NCI-H2081 treated with DMSO at 0.1 percent for 48 hours (cell line): Measurements from ENCODE around the gene QPCT.
"Not testable (repeated sequence)": the region's sequence is repeated elsewhere in the genome, so short reads cannot be mapped to it uniquely, and the experiment has no call there.

ENCODE experiments used
- DNase-seq: peaks from one replicate; lab custom pipeline; 2025; lab: John Stamatoyannopoulos, UW

Gene QPCT

DNA sequence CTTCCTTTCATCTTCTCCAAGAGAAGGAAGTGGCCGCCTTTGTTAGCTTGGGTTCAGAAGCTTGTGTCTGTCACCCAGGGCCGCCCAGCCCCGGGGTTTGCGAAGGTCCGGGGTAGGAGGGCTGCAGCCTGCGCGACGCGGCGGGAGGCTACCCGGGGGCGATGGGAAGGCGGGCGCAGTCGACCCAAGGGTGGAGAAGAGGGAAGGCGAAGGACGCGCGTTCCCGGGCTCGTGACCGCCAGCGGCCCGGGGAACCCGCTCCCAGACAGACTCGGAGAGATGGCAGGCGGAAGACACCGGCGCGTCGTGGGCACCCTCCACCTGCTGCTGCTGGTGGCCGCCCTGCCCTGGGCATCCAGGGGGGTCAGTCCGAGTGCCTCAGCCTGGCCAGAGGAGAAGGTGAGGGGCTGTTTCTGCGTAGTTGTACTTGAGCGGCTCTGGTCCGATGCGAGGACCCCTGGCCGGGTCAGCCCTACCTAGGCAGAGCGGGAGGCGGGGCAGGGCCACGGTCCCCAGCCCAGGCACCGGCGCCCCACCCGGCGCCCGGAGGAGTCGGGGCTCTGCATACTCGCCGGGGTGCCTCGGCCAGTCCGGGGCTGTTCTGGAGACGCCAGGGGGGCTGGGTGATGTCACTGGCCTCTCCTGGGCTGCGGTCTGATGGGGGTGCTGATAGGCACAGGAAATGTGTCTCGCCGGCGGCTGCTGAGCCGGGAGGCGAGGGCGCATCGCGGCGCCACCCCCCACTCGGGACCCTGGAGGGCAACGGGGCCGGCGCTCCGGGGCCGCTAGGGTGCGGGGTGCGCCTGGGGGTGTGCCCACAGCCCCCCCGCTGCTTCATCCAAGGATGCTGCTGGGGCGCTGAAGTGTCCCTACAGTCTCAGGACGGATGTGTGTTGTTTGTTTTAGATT, at the start of gene QPCT:
Gene QPCT, plus strand, starts transcription at position 178 of the 909 bp plus-strand sequence. Its CDS starts 102 bp downstream, at position 280.
- no peak for DNase-seq

DNA sequence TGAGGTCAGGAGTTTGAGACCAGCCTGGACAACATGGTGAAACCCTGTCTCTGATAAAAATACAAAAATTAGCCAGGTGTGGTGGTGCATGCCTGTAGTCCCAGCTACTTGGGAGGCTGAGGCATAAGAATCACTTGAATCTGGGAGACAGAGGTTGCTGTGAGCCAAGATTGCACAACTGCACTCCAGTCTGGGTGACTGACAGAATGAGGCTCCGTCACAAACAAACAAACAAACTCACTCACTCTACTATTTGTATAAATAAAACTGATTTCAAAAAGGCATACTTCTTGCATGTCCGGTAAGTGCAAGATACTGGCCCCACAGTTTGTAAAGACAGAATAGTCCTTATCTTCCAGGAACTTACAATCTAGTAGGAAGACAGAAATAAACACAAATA, 49.6 kb upstream of the QPCT start:
- DNase-seq: not testable (repeated sequence)

DNA sequence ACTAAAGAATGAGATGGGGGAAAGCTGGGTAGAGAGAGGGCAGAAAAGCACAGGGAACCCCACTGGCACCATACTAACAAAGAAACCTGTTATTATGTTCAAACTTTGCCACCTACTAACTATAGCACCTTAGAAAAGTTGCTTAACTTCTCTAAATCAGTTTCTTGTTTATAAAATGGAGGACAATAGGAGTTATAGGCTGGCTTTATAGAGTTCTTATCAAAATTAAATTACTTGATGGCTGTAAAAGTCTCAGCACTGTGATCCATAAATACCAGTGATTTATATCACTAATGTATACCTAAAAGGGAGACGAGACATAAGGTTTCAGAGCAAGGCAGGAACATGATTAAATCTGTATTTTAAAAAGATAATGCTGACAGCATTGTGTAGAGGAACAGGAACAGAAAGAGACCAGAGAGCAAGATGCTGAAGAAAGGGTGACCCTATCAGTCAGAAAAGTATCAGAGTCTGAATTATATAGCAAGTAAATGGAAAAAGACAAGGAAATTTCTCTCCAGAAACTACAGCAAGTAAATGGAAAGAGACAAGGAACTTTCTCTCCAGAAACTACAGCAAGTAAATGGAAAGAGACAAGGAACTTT, 48.9 kb upstream of the QPCT start:
- no peak for DNase-seq

DNA sequence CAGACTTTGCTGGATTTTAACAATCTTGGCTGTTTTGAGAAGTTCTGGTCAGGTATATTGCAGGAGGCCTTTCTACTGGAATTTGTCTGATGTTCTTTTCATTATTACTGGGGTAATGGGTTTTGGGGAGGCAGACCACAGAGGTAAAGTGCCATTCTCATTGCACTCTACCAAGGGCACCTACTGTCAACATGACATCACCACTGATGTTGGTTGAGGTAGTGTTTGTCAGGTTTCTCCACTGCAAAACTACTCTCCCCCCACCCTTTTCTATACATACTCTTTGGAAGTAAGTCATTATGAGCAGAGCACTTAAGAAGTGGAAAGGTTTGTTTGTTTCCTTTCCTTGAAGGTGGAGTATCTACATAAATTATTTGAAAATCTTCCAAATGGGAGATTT, 46.8 kb upstream of the QPCT start:
- no peak for DNase-seq

DNA sequence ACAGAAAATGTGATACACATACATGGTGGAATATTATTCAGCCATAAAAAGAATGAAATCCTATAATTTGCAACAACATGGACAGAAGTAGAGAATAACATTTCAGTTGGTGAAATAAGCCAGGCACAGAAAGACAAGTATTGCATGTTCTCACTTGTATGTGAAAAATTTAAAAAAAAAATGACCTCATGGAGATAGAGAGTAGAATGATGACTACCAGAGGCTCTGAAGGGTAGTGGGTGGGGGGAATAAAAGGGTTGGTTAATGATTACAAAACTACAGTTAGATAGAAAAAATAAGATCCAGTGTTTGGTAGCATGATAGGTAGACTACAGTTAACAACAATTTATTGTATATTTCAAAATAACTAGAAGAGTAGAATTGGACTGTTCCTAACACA, 44.3 kb upstream of the QPCT start:
- no peak for DNase-seq

DNA sequence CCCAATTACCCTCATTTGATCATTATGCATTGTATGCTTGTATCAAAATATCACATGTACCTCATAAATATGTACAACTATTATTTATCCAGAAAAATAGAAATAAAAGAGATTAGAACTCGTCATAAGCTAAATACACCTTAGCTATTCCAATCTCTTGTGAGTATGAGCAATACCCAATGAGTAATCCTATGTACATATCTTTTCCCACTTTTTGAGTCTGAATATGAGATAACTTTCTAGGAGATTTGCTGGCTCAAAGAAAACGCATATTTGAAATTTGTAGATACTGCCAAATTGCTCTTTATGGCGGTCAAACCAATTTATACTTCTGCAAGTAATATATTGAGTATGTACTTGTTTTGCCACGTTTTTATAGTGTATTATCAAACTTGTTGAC, 43.9 kb upstream of the QPCT start:
- no peak for DNase-seq

DNA sequence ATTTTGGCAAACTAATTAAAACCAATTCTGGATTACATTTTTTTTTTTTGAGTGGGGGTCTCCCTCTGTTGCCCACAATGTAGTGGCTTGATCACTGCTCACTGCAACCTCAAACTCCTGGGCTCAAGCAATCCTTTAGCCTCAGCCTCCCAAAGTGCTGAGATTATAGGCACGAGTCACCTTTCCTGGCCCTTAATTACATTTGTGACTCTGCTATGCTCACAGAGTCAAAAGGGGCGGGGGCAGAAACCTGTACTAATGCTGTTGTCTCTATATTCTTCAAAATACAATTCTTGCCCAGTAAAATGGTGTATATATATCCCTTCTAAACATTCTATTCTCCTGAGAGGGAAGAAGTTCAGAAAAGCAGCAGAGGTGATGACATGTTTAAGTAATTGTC, 43.0 kb upstream of the QPCT start:
- DNase-seq: no peak

DNA sequence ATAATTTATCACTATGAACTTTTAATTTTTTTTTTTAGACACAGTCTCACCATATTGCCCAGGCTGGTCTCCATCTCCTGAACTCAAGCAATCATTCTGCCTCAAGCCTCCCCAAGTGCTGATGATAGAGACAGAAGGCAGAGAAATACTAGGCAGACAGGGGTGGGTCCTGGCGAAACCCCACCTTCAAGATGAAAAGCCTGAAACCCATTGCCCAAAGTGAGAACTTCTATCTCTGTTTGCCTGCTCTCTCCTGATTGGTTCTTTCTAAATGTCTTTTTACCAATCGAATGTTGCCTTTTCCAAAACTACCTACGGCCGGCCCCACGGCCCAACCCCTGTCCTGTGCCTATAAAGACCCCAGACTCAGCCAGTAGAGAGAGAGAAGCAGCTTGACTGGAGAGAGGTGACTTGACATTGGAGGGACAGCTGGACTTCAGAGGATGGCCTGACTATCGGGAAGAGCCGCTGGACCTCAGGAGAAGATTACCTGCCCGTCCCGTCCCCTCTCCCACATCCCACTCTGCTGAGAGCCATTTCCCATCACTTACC, 41.7 kb upstream of the QPCT start:
- no peak for DNase-seq

DNA sequence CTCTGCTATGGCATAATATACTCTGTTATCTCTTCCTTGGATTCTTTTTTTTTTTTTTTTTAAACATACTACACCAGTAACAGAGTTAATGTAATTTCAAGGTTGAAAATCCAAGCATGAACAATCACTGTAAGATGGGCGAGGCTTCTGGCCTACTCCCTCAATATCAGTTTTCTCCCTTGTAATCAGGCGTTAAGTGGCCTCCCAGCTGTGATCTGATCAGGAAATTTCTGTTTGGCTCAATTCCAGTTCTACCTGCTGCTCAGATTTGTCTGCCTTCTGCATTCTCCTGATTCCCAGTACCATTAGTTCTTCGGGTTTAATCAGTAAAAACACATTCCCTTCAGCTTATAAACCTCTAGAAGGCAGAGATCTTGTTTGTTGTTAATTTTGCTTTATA, 38.4 kb upstream of the QPCT start:
- DNase-seq: peak; percentile 76

DNA sequence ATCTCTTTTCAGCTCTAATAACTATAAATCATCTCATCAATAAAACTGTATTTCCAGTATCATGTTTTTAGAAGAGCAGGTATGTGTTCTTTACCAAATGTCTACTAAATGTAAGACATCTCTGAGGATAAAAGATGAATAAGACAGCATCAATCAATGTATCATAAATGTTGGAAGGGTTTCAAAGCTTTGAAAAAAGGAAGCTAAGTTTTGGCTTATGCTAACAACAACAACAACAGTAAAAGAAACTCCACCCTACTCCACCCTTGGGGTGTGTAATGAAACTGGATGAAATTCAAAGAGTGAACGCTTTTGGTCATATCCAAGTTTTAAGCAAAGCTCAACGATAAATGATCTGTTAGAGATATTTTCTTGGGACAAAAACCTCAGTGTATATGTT, 36.9 kb upstream of the QPCT start:
- DNase-seq: no peak

DNA sequence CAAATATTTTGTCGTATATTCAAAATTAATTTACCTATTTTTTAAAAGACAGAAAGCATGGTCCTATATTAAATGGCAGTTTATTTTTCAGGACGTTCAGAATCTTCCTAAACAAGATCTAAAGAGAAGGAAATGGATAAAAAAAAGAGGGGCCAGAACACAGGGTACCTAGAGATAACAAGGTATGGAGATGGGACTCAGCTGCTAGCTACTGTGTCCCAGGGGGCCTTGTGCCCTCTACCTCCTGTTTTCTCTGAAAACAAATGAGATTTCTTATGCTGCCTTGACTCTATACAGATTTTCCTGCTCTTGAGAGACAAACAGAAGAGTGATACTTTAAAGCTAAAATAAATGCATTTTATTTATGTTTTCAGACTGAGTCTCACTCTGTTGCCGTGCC, 29.1 kb upstream of the QPCT start:
- DNase-seq: no peak

DNA sequence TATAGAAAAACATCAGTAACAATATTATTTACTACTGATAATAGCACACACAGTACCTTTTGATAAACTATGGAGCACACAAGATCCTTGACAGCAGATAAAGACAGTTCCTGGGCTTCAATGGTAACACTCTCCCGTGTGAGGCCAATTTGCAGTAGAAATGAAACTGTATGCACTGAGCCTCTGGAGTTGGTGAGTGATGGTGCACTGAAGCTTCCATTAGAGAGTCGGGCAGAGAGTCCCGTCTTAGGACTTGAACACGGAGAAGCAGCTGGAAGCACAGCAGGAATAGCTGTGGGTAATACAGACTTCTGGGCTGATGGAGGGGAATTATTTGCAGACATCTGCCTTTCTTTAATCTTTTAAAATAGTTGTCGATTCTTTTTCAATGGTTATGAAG, 28.2 kb upstream of the QPCT start:
- no peak for DNase-seq

DNA sequence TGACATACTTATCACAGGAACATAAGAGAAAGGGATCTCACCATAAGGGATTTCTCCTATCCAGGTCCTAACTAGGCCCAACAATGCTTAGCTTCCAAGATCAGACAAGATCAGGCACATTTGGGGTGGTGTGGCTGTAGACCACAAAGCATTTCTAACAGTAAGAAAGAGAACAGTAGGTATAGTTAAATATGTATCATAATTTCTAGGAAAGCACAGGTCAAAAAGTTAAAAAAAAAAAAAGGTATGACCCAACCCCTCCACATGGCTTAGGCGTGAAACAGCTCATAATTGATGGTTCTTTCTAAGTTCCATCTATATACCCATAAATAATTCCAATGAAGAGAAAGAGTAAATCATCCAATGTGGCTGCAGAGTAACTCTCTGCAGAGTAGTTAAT, 26.7 kb upstream of the QPCT start:
- no peak for DNase-seq

DNA sequence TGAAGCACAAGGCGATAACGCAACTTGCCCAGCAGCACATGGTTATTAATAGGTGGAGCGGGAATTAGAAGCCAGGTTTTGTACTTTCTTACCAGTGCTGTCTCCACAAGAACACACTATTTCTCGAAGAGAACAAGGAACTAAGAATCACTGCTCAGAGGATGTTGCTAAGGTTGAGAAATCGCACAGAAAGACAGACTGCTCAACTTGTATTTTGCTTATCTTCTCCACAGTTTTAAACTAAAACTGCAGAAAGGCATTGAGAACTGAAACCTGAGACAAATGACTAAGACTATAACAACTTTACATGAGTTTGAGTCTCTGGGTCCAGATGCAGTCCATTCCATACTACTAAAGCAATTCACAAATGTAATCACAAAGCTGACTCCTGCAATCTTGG, 26.0 kb upstream of the QPCT start:
- DNase-seq: no peak

DNA sequence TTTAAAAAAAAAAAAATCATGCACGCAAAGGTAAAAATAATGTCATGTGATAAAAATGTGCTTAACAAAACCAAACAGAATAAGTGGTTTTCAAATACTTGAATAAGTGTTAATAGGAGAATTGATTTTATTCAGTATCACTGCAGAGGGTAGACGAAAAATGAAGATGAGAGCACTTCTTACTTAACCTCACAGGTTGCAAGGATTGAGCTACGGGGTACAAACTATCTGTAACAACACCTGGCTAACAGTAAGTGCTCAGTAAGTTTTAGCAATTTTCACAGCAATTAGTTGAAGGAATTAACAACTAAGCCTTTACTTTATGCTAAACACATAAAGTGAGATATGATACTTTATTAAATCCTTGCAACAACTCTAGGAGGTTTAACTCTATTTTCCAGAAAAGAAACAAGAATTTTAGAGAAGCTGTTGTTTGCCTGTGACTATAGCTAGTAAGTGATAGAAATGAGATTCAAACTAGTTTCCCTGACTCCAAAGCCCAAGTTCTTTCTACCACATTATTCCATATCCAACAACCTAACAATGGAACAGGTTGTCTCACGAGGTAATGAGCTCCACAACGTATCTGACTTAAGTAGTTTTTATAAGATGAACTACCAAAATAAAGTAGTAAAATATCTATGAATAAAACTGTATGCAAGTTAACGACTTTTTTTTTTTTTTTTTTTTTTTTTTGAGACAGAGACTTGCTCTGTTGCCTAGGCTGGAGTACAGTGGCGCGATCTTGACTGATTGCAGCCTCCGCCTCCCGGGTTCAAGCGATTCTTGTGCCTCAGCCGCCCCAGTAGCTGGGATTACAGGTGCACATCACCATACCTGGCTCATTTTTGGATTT, 24.4 kb upstream of the QPCT start:
- no peak for DNase-seq

DNA sequence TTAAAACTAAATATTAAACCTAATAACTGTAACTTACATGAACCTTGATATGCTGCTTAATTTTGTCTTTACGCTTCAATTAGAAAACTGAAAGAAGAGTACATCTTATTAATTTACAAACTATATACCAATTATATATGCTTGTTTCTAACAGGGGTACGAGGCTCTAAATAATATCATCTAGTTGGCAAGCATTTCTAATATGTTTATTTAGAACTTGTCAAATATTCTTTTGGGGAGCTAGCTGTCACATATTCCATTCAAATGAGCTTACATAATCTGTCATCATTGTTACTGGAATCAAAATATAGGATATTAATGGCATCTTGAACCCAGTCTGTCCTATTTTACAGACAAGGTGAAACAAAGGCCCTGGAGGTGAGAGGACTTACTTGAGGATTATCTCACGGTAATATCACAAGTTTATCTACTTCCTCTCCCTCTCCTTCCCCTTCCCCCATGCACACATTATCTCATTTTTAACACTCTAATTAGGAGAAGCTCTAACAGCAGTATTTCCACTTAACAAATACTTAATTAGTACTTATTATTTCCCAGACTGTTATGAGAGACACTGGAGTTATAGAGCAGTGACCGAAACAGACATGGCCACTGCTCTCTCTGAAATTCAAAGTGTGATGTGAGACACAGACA, 23.3 kb upstream of the QPCT start:
- no peak for DNase-seq

DNA sequence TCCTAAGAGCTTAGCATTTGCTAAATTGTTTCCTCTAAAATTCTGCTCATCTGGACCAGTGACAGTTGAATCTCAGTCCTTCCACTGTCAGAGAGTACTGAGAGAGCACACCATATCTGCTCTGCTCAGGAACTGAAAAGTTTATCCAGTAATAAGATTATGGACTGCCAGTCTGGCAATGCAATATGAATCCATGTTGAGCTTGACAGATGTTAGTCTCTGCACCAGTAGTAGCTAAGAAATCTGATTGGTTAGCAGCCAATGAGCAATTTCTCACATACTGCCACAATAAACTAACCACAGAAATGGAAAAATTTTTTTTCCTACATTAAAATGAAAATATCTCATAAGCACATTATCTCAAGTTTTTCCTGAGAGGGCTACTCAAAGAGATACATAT, 22.1 kb upstream of the QPCT start:
- DNase-seq: no peak

DNA sequence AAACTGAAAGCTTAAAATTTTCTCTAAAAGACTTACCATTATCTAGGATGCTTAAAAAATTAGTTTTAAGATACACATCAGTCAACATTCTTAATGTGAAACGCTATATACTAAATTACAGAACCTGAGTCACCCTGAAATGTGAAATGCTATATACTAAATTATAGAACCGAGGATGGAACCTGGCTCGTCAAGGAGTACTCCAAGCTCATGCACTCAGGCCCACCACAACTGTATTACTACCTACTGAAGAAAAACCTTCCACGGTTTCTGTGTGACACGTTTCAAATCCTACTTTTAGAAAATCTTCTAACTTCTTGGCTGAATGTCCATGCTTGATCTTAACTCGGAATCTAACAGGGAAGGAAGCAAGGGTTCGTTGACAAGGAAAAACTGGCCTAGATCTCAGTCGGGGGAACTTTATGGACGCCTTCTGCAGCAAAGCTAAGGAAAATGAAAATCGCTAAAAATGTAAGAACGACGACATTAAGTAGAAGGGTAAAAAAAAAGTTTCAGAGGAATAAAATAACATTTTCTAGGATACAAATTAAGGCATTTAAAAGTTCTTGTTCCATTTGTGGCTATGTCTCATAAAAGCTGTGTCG, 21.2 kb upstream of the QPCT start:
- no peak for DNase-seq

DNA sequence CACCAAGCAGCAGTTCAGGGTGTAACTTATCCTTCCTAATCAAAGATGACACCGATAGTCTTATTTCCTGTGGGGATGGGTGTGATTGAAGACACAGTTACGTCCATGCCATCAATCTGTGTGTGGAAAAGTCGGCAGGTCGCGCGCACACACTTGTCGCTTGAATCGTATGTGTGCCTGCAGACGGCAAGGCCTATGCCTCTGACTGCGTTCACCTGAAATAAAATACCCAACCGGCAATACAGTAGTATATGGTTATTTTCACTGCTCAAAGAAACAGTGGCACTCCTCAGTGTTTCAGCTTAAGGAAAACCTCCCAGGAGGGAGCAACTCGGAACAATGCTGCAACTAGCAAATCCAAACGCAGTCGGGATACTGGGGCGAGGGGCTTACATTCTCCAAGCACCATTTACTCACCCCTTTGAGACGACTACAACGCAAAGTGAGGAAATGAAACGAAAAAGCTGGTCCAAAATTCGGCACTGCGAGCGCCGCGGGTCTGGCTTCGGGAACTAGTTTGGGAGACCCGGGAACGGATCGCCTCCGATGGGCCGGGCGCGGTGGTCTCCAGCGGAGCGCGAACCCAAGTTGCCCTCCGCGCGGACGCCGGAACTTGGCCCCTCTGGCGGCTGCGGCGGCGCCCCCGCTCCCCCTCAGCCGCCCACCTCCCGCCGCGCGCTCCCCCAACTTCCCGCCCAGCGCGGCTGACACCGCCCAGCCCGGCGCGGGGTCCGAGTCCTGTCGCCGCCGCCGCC, 20.5 kb upstream of the QPCT start:
- no peak for DNase-seq

DNA sequence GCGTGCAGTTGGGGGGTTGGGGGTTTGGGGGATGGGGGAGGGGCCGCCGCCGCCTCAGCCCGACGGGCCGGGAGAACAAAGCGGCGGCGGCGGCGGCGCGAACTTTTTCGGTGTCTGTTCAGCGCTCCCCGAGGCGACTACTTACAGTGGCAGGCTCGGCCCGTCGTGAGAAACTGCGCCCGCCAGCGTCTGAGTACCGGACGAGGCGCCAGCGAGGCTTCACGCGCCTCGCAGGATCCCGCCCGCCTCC, 20.0 kb upstream of the QPCT start:
- DNase-seq: no peak
